ENCODE data around the gene TNNT2. TPM values are rescaled to one million over a fixed set of nuclear protein-coding genes. Genes with fewer than 3 reads are reported as not detected.

The TNNT2 gene
- total and polyA plus RNA-seq, 2 of the 8 experiments (the other 6 are each of a cell fraction or from before 2014, with no cell fraction given) = 3.1 to 21.0 TPM

DNA sequence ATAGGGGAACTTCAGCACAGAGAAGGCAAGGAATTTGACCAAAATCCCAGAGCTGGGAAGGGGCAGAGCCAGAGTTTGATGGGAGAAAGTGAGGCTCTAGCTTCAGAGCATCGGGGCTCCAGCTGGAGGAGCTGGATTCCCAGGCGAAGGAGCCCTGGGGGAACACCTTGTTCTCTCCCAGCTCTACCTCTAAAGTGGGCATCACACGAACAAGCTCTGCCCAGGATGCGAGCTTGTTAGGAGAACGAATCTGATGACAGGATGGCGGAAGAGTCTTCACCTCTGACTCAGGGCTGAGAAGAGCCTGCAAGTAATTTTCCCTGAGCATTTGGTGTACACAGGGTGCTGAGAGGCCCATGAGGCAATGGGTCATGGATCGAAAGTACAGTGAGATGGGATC, 22.0 kb downstream of the TNNT2 start:
- H2BK15ac ChIP-seq (ENCODE audit: low read length) = no peak overlapping the region
- no peak overlapping the region for H2BK120ac ChIP-seq (replicated peaks; ENCODE audit: low read depth, low read length)
- H3K18ac ChIP-seq (ENCODE audit: extremely low read depth, low read length) = no peak overlapping the region
- no peak overlapping the region for H2BK5ac ChIP-seq (ENCODE audit: low read depth, low read length)
- H3K27ac ChIP-seq (ENCODE audit: low read depth, low read length) = no peak overlapping the region
- peaks cover 0 to 4% (median 2%) of the 10 kb centered on the region in 4 experiments; a peak in 5 of 7 replicates for H3K4me1 ChIP-seq (replicated peaks in 1 of 4; ENCODE audit: control insufficient read depth in 3 of 4, insufficient read depth in 4 of 4, low read length in 3 of 4)
- H4K5ac ChIP-seq (ENCODE audit: insufficient read length, low read depth, low read length) = no peak overlapping the region
- no peak overlapping the region for H2AK5ac ChIP-seq (ENCODE audit: low read depth, low read length)
- no peak overlapping the region for H2BK20ac ChIP-seq (ENCODE audit: low read length)
- no peak overlapping the region for H2AFZ ChIP-seq (ENCODE audit: low read length)
- DNase-seq (ENCODE audit: low read depth in 1 of 2, low spot score in 2 of 2) (no peak), FAIRE-seq (no peak)
- no peak overlapping the region for H4K8ac ChIP-seq (ENCODE audit: extremely low read depth, insufficient read depth, low read length)
- H3K4ac ChIP-seq (replicated peaks; ENCODE audit: insufficient read length, low read depth, low read length) = no peak overlapping the region
- H3K79me1 ChIP-seq (ENCODE audit: low read depth, low read length) = no peaks in the 10 kb centered on the region
- H3K9ac ChIP-seq (replicated peaks in 1 of 4; ENCODE audit: extremely low read depth in 1 of 4, low read depth in 3 of 4, low read length in 3 of 4) = no peak overlapping the region
- 89% methylated on average over 7 of the region's 7 CpGs; no CpG with 5 or more reads in 1 of the 2 experiments for WGBS, 2 experiments (ENCODE audit: extremely low coverage in 1 of 2, insufficient coverage in 1 of 2, insufficient read length in 1 of 2, insufficient replicate concordance in 2 of 2, low coverage in 1 of 2, low lambda C conversion rate in 2 of 2, missing lambda C conversion rate in 1 of 2)
- H3K23me2 ChIP-seq (ENCODE audit: low read depth, low read length) = no peaks in the 10 kb centered on the region
- ChIA-PET POLR2A (ENCODE audit: partially characterized antibody) (interaction anchor here (0.6 to 1.8 kb wide), 3 partner anchors 25 to 97 kb away, joined by 3 to 5 read pairs (median 3); no protein-coding TSS in a partner anchor), CTCF (ENCODE audit: partially characterized antibody) (interaction anchor here (0.6 to 14.7 kb wide), 14 partner anchors 8 to 103 kb away, joined by 3 to 275 read pairs (median 6); partner anchors contain the start of genes LAD1 and TNNI1)
- H3K4me3 ChIP-seq (ENCODE audit: extremely low read depth in 1 of 4, insufficient read depth in 2 of 4, low read depth in 3 of 4, low read length in 4 of 4) = no peak overlapping the region
- H3K14ac ChIP-seq (ENCODE audit: insufficient read length) = no peak overlapping the region
- no peak overlapping the region for H3K4me2 ChIP-seq (ENCODE audit: insufficient read depth in 1 of 2, low read depth in 2 of 2, low read length in 2 of 2)
- no peaks in the 10 kb centered on the region for H3K36me3 ChIP-seq (ENCODE audit: control insufficient read depth in 2 of 4, insufficient read depth in 4 of 4, low read length in 3 of 4)
- TF ChIP-seq RAD21 (IDR thresholded peaks at IDR 0.05 in 1 of 2, conservative IDR thresholded peaks at IDR 0.05 in 1 of 2; ENCODE audit: low read depth in 2 of 2, low read length in 2 of 2) = no peak
- no peak for TF ChIP-seq POLR2A (IDR thresholded peaks at IDR 0.05; ENCODE audit: control extremely low read depth in 1 of 2, low read depth in 2 of 2, low read length in 2 of 2)
- TF ChIP-seq EGR1 (IDR thresholded peaks at IDR 0.05; ENCODE audit: borderline replicate concordance, low read depth, low read length) = no peak
- TF ChIP-seq, protein P1, sequence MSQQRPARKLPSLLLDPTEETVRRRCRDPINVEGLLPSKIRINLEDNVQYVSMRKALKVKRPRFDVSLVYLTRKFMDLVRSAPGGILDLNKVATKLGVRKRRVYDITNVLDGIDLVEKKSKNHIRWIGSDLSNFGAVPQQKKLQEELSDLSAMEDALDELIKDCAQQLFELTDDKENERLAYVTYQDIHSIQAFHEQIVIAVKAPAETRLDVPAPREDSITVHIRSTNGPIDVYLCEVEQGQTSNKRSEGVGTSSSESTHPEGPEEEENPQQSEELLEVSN (IDR thresholded peaks at IDR 0.05) = no peak
- TF ChIP-seq, protein P2, sequence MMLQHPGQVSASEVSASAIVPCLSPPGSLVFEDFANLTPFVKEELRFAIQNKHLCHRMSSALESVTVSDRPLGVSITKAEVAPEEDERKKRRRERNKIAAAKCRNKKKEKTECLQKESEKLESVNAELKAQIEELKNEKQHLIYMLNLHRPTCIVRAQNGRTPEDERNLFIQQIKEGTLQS (IDR thresholded peaks at IDR 0.05; ENCODE audit: insufficient read depth, low read depth, low read length) = no peak
- TF ChIP-seq MAFK (IDR thresholded peaks at IDR 0.05; ENCODE audit: low read depth, low read length) = no peak
- TF ChIP-seq SRF (IDR thresholded peaks at IDR 0.05; ENCODE audit: low read depth, low read length) = no peak
- TF ChIP-seq TEAD4 (IDR thresholded peaks at IDR 0.05; ENCODE audit: low read depth, low read length) = no peak
- TF ChIP-seq EP300 (IDR thresholded peaks at IDR 0.05; ENCODE audit: borderline replicate concordance in 1 of 2, low read depth in 2 of 2, low read length in 2 of 2) = no peak
- TF ChIP-seq HDAC6 (IDR thresholded peaks at IDR 0.05; ENCODE audit: low read depth, low read length) = no peak
- TF ChIP-seq TAF7 (optimal IDR thresholded peaks at IDR 0.05; ENCODE audit: borderline replicate concordance, low read depth, low read length) = no peak
- no peak for TF ChIP-seq NRF1 (IDR thresholded peaks at IDR 0.05; ENCODE audit: low read depth, low read length)
- TF ChIP-seq ASH2L (IDR thresholded peaks at IDR 0.05; ENCODE audit: low read length) = no peak
- H4K20me1 ChIP-seq (replicated peaks in 1 of 2; ENCODE audit: control insufficient read depth in 1 of 2, insufficient read depth in 2 of 2, low read length in 2 of 2) = no peaks in the 10 kb centered on the region
- no peaks in the 10 kb centered on the region for H3K79me2 ChIP-seq (ENCODE audit: control insufficient read depth in 1 of 2, insufficient read depth in 2 of 2, low read length in 2 of 2)
- H3K56ac ChIP-seq (replicated peaks; ENCODE audit: insufficient read length, low read depth, low read length) = no peak overlapping the region
- no peak overlapping the region for H2BK12ac ChIP-seq (ENCODE audit: low read depth, low read length)
- no peaks in the 10 kb centered on the region for H3K9me3 ChIP-seq (ENCODE audit: insufficient read depth in 2 of 2, low read depth in 1 of 2, low read length in 1 of 2)
- H4K91ac ChIP-seq (replicated peaks; ENCODE audit: insufficient read length, low read length) = no peak overlapping the region
- no peaks in the 10 kb centered on the region for H3K27me3 ChIP-seq (replicated peaks in 1 of 4; ENCODE audit: control insufficient read depth in 3 of 4, extremely low read depth in 1 of 4, insufficient read depth in 3 of 4, low read length in 3 of 4)
- no peak overlapping the region for H3K23ac ChIP-seq (ENCODE audit: insufficient read length)

Measured in H1 (cell line).